ENCODE results near the gene FBLN1. TPM values are rescaled to one million over a fixed set of nuclear protein-coding genes. Genes with fewer than 3 reads are reported as not detected.
"Not testable (repeated sequence)": the region's sequence is repeated elsewhere in the genome, so short reads cannot be mapped to it uniquely, and the experiment has no call there.

Gene FBLN1
- total RNA-seq, 1 donor from 2014 or later: 271 TPM

- DNase-seq (ENCODE audit: extremely low spot score, unreplicated experiment): no peak
- no peak for TF ChIP-seq CTCF (conservative IDR thresholded peaks at IDR 0.05)
- H3K4me3 Mint-ChIP-seq: no peak overlapping the region
- H3K4me1 Mint-ChIP-seq (ENCODE audit: unreplicated experiment): no peaks in the 10 kb centered on the region
- no peaks in the 10 kb centered on the region for H3K36me3 Mint-ChIP-seq
- H3K27ac Mint-ChIP-seq: no peak overlapping the region
- no peaks in the 10 kb centered on the region for H3K27me3 Mint-ChIP-seq
- H3K9me3 Mint-ChIP-seq: no peaks in the 10 kb centered on the region
Observed at GRCh38 chr22:45620706-45621105, 118.0 kb downstream of the FBLN1 start.

- no peaks in the 10 kb centered on the region for H3K36me3 Mint-ChIP-seq
- H3K4me3 Mint-ChIP-seq: no peak overlapping the region
- no peaks in the 10 kb centered on the region for H3K4me1 Mint-ChIP-seq (ENCODE audit: unreplicated experiment)
- H3K27ac Mint-ChIP-seq: no peak overlapping the region
- no peaks in the 10 kb centered on the region for H3K9me3 Mint-ChIP-seq
- no peaks in the 10 kb centered on the region for H3K27me3 Mint-ChIP-seq
- no peak for TF ChIP-seq CTCF (conservative IDR thresholded peaks at IDR 0.05)
- DNase-seq (ENCODE audit: extremely low spot score, unreplicated experiment): no peak
Observed at GRCh38 chr22:45621836-45622600, 119.3 kb downstream of the FBLN1 start.

GRCh38 chr22:45623464-45624145, 120.9 kb downstream of the FBLN1 start:
- H3K27me3 Mint-ChIP-seq; H3K9me3 Mint-ChIP-seq; DNase-seq (ENCODE audit: extremely low spot score, unreplicated experiment); H3K27ac Mint-ChIP-seq; H3K4me1 Mint-ChIP-seq (ENCODE audit: unreplicated experiment); H3K36me3 Mint-ChIP-seq; H3K4me3 Mint-ChIP-seq: not testable (repeated sequence)

- no peak for TF ChIP-seq CTCF (conservative IDR thresholded peaks at IDR 0.05)
- H3K9me3 Mint-ChIP-seq: no peaks in the 10 kb centered on the region
- DNase-seq (ENCODE audit: extremely low spot score, unreplicated experiment): no peak
- peak overlapping the region; percentile 78 for H3K27ac Mint-ChIP-seq
- peaks cover 9% of the 10 kb centered on the region for H3K27me3 Mint-ChIP-seq
- H3K4me3 Mint-ChIP-seq: no peak overlapping the region
- H3K36me3 Mint-ChIP-seq: no peaks in the 10 kb centered on the region
- peaks cover 14% of the 10 kb centered on the region for H3K4me1 Mint-ChIP-seq (ENCODE audit: unreplicated experiment)
Observed at GRCh38 chr22:45626198-45626651, 123.5 kb downstream of the FBLN1 start.

- no peak for DNase-seq (ENCODE audit: extremely low spot score, unreplicated experiment)
- Mint-ChIP-seq H3K27me3 (peaks cover 22% of the 10 kb centered on the region), H3K4me3 (no peak overlapping the region), H3K4me1 (ENCODE audit: unreplicated experiment) (peaks cover 23% of the 10 kb centered on the region), H3K27ac (peak overlapping the region; percentile 47), H3K9me3 (no peaks in the 10 kb centered on the region), H3K36me3 (no peaks in the 10 kb centered on the region)
- TF ChIP-seq CTCF (conservative IDR thresholded peaks at IDR 0.05): no peak
Observed at GRCh38 chr22:45627489-45628233, 125.0 kb downstream of the FBLN1 start.

Measured in type B pancreatic cell (in vitro differentiated cells).